NCI-H2196 treated with DMSO at 0.1 percent for 48 hours (cell line): ENCODE data around the gene PDILT.

ENCODE experiments used
- DNase-seq: peaks from one replicate; lab custom pipeline; 2025; ENCODE audit not compliant: unreplicated experiment; lab: John Stamatoyannopoulos, UW

The PDILT gene

DNA sequence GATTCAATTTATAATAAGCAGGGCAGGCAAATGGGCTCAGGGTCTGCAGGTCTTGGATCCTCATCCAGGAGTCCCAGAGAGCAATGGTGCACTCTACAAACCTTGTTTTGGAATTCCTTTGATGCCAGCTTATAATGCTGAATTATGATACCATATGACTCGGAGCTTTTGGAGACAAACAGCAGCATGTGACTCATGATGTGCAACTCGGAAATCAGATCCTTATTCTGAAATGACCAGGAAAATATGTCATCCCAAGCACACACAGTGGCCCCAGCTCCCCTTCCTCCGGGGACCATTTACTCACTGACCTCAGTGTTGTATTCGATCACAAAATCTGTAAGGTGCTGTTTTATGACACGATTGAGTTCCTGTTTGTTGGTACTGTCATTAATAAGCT is 31.8 kb downstream of the PDILT start:
- no peak for DNase-seq

DNA sequence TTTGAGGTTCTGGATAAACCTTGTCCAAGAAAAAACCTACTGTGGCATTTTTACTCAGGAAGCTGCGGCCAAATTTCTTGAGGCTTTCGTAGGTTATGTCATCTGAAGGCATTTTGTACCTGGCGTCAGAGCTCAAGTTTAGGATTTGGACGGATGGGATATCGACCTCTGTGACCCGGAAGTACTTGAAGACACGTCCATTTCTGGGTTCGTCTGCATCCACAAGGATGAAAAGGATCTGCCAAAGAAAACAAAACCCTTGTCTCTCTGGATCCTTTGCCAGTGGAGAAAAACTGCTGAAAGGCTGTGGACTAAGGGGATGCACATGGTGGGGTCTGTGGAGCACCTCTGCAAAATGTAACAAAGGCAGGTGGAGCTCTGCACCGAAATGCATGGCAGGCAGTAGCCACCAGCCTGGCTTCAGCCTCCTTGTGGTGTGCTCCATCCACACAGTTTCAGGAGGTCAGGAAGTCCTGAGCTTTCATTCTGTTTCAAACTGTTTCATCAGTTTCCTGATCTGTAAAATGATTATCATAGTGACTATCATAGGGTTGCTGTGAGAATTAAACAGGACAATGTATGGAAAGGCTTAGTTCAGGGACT is 35.0 kb downstream of the PDILT start:
- DNase-seq, result no peak

DNA sequence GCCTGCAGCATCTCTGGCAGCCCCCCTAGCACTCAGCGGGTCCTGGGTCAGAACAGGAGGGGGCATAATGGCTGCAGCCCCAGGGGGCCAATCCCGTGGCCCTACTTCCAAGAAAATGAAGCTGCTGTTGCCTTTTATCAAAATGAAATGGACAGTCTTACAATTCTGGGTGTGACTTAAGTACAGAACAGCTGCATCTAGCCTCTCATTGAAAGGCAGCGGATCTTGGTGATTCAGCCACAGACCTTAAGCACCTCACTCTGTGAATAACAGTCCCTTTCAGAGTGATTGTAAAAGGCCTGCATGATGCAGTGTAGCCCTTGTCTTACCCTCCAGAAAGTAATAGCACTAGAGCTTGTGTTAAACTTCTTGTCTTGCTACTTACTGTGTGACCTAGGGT is 40.5 kb downstream of the PDILT start:
- DNase-seq, result no peak

DNA sequence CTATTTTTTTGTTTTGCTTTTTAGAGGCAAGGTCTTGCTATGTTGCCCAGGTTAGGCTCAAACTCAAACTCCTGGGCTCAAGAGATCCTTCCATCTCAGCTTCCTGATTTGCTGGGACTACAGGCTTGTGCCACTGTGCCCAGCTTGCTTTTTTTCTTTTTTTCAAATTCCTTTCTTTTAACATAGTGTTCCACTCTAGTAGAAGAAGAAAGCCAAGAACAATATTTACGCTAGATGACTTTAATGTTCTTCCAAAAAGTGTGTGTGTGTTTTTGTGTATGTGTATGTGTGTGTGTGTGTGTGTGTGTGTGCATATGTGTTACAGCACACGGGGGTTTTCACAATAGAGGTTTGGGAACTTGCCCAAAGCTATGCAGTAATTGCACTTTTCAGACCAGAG is 41.3 kb downstream of the PDILT start:
- no peak for DNase-seq

DNA sequence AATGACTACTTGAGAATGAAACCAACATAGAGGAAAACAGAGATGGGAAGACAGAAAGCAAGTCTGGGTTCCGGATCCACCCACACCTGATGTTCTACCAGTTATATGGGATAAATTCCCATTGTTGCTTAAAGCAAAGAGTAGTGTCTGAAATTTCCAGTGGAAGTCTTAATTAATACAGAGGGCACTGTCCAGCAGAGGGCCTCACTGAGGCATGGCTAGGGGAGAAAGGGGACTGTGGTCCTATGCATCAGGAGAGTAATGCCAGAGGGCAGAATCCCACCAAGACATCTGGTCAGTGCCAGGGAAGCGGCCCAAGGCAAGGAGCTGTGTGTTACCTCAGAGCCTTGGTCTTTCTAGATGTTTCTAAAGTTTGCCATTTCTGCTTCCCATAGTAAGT is 44.5 kb downstream of the PDILT start:
- no peak for DNase-seq

DNA sequence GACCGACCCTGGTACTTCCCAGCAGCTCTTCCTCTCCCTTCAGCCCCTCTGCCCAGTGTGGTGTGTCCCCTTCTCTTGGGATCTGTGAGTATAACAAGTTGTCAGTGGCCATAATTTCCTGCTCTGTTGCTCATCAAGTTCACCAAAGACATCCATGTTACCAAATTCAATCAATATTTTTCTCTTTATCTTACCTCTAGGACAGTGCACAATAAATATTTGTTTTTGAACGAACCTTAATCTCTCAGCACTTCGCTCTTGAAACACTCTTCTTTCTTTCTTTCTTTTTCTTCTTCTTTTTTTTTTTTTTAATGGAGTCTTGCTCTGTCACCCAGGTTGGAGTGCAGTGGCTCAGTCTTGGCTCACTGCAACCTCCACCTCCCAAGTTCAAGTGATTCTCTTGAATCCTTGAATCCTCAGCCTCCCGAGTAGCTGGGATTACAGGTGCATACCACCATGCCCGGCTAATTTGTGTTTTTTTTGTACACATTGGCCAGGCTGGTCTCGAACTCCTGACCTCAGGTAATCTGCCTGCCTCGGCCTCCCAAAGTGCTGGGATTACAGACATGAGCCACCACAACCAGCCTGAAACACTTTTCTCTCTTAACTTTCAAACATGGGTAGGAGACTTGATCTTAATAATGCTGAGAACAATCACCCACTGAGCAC is 49.3 kb downstream of the PDILT start:
- DNase-seq, result no peak

DNA sequence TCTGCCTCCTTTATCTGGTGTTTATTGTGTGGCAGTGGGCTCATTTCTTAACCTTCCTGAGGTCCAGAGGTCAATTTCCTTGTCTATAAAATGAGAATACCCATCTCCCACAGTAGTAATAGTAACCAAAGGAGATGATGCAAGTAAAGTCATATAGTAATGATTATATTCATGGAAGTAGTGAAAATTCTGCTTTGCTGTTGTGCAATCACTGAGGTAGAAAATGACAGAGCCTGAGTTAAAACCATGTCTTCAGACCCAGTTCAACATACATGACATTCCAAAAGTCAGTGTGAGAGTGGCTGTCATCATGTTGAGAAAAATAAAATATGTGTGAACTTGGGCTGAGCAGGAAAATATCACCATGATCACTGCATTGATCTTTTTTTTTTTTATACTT is 51.2 kb downstream of the PDILT start:
- no peak for DNase-seq

DNA sequence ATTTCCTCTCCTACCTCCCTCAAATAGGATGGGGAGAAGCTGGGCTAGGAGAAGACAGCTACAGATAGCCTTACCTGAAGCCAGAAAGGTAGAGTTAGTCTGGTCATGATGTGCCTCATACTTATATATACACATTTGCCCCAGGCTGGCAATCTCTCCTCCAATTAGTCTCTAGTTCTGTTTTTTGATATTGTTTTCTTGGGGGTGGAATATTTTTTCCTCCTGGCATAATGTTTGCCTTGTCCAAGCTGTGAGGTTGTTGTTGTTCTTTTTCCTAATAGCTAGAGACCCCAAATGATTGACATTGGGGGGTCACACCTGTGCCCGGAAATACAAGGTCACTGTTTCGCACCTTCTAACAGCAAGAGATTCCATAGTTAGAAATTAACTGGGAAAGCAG is 51.9 kb downstream of the PDILT start, which contains the start of gene UMOD:
Gene UMOD, minus strand, starts transcription at position 101 of the 400 bp plus-strand sequence. CDS start 1,978 bp downstream, outside the sequence.
- DNase-seq, result no peak

DNA sequence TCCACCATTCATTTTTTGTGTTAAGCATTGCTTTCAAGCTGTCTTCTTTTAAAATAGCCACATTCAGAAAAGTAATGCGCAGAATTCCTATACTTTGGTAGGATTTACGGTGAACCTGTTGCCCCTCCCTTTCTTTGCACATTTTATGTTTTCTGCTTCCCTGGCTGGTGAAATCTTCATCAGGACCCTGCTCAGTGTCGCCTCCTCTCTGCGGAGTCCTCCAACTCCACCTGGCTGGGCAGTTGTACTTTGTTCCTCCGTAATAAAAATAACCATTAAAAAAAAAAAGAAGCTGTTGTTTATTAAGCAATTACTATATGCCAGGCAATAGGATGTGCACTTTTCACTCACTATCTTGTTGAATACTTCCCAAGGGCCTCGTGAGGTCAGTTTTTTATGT is 54.9 kb downstream of the PDILT start:
- no peak for DNase-seq

DNA sequence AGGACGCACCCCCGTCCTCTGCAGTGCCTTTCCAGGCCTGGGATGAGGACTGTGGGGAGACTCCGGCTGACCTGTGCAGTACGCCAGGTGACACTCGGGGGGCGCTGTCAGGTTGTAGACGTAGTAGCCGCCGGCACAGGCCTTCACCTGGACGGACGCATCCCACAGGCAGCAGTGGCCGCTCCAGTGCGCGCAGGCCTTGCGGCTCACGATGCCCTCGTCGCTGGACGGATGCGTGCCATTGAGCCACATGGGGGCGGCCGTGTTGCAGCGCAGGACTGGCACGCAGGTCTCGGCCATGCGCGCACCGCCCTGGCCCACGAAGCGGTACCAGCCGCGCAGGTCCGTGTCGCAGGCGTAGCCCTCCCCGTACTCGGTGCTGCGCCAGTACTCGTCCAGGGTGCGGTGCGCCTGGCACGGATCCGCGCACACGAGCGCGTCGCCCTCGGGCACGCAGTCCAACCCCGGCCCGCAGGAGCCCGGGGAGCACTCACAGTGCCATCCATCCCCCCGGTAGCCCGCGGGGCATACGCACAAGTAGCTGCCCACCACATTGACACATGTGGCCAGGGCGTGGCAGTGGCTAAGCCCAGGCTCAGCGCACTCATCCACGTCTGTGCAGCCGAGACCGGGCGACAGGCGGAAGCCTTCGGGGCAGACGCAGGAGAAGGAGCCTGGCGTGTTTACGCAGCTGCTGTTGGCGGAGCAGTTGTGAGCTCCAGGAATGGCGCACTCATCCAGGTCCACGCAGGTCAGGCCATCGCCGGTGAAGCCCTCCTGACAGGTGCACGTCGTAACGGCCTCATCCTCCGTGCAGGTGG is 56.0 kb downstream of the PDILT start:
- no peak for DNase-seq

DNA sequence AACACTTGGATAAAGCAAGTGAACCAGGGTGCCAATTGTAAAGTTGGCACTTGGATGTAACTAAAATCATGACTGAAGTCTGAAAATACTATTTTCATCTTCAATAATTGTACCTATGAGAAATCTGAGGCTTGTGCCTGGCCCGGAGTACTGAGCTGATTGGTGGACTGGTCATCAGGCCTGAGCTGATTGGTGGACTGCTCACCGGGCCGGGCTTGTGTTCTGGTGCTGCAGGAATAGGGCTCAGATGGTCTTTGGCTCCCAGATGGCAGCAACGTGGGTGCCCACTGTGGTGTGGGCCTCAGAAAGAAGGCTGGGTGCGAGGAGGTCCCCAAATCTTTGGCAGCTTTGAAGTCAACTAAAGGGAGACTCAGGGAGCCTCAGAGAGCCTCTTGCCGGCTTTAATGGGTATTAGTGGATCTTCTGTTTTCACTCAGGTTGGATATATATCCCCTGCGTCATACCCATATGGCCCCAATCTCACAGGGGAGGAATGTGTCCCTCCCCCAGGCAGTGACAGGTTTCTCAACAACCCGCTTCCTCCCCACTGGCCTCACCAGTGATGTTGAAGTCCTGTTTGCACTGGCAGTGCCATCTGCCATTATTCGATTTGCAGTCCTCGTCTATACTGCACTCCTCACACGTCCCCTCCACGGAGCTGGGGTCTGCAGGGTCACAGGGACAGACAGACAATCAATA is 56.7 kb downstream of the PDILT start:
- DNase-seq, result no peak

DNA sequence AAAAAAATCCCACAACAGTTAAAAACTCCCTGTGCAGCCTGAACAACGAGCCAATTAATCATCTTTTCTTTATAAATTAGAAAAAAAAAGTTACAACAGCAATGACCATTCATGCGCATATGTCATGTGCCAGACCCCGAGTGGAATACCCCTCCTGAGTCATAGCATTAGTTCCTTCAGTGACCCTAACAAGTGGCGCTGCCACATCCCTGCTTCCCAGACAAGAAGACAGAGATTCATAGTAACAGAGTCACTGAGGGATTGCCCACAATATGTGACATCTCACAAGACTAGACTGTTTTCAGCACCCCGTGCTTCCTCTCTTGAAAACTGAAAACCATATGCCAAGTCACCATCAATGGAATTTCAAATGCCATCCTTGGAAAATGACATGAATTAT is 59.9 kb downstream of the PDILT start:
- no peak for DNase-seq

DNA sequence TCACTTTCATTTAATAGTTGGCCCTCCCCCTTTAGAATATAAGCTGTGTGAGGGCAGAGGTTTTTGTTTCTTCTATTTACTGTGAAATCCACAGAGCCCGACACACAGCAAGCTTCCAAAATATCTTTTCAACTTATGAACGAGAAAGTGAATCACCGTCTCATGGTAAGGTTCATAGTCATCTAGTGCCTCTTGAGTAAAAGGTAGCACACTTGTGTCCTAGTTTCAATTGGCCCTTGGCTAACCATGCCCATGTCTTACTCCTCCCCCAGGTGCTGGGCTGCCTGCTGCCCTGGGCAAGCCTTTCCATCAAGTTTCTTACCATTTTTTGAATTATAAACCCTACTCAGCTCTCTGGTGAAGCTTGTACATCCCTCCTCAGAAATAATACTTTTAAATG is 64.8 kb downstream of the PDILT start:
- DNase-seq, result no peak

DNA sequence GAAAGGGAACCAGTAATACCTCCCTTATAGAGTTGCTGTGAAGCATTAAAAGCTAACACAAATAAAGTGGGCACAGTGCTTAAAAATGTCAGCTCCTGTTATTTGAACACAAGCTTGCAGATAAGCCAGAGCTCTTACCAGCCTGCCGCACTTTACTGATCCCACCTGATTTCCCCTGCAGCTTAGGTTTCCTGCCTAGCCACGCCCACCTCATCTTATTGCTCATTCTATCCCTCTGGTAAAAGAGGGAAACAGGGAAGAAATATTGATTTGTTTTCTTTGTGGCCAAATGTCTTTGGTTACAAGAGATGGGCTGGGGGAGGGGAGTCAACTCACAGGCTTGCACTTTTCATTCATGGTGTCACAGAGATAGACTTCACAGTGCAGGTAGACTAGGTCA is 67.6 kb downstream of the PDILT start:
- no peak for DNase-seq

DNA sequence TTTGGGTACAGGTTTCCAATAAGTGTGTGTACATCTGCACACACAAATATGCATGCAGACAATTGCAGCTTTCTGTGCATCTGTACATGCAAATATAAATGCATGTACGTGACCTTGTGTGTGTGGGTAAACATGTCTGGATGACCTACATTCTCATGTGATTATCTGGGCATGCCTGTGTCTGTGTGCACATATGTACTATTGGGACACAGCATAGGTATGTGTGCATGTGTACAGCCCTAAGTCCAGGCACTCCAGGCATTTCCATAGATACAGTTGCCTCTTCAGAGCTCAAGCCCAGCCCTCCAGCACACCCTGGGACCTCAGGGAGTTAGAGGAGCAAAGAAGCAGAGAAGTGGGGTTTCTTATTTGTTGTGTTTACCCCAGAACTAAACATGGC is 70.1 kb downstream of the PDILT start:
- no peak for DNase-seq

DNA sequence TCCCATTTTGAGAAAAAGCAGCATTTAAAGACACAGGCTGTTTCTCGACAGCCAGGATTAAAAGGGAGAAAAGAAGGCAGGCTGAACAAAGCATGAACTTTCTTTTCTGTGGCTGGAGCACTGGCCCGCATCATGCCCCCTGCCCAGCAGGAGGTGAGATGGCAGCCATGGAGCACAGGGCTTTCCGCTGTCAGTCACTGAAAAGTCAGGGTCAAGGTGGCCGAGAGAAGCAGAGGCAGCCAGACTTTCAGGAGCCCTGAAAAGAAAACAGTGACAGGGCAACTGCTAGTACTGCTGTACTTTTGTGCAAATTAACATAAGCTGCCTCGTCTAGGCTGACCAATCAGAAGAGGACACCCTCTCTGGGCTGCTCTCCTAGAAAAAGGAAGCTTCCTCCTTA is 71.4 kb downstream of the PDILT start:
- DNase-seq, result no peak

DNA sequence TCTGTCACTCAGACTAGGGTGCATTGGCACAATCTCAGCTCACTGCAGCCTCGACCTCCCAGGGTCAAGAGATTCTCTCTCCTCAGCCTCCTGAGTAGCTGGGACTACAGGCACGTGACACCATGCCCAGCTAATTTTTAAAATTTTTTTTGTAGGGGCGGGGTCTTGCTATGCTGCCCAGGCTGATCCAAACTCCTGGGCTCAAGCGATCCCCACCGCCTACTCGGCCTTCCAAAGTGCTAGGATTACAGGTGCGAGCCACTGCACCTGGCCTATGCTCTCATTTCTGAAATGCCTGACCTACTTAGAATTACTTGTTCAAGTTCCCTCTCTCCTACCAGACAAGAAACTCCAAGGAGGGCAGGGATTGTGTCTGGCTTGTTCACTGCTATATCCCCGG is 72.1 kb downstream of the PDILT start:
- no peak for DNase-seq

DNA sequence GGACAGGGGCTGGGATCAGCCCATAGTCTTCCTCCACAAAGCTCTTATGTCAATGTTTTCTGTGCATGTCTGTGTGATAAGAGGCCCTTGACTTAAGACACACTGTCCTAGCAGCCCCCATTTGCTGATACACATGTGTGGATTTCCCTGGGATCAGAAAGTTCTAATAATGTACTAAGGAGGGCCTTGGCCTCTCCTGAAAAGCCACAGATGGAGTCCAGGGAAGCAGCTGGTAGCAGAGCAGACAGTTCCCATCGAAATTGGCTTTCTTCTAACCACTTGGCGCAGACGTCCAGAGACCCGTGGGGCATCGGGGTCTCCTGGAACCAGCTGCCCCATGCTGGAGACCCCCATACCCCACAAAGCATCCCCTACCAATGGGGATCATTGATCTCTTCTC is 72.9 kb downstream of the PDILT start:
- DNase-seq, result no peak

DNA sequence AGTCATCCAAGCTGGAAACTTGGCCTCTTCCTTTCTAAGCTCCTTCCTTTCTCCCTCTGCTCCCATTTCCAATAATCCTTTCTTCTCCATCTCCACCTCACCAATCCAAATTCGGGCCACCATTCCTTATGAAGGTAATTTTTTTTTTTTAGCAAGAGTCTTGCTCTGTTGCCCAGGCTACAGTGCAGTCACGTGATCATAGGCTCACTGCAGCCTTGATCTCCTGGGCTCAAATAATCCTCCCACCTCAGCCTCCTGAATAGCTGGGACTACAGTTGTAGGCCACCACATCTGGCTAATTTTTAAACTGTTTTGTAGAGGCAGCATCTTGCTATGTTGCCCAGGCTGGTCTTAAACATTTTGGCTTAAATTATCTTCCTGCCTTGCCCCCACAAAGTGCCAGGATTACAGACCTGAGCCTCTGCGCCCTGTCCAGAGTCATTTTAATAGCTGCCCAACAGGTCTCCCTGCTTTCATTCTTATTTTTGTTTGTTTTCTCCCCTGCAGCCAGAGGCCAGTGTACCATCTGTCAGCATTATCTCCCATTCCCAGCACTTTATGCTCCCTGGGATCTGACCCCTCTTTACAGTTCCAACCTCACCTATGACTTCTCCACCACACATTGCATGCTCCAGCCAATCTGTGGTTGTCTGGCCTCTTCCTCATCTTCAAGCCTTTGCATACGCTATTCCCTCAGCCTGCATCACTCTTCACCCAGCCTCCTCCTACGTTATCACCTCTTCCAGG is 75.0 kb downstream of the PDILT start:
- no peak for DNase-seq

DNA sequence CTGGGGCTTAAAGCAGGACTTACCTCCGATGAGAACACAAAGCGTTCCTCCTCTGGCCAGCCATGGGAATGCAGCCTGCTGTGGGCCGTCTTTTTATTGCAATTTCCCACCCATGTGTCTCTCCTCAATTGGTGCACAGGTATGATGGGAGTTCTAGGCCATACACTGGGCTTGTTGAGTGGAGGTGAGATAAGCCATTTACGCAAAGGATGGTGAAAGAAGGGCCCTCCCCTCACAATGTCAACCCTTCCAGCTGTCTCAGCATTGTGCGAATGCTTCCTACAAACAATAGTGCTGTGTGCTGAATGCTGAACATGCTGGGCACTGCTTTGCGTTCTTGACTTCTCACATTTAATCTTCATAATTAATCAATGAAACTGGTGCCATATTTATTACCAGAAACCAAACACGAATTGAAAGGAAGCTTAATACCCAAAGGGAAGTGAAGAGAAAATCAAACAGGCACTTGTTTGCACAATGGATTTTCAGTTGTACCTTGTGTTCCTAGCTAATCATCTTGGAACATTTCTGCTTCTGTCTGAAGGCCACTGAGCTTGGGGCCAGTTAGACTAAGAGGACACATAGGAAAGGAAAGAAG is 77.0 kb downstream of the PDILT start, which contains the start of gene GP2:
Gene GP2, minus strand, starts transcription at position 70 of the 598 bp plus-strand sequence. CDS start 1,082 bp downstream, outside the sequence.
- no peak for DNase-seq
